Breast epithelium (tissue), 4 donors: Measurements from ENCODE around the gene NPS. TPM values are rescaled to one million over a fixed set of nuclear protein-coding genes. Genes with fewer than 3 reads are reported as not detected.

ENCODE experiments used
- DNase-seq, 2 donors: peaks; one replicate each; pipeline ENCODE4 v3.0.0-alpha.2; 2019; ENCODE audit warnings: low spot score in 2 of 2
- H3K27ac ChIP-seq, 2 donors: fragments of 200-600 bp; sonication (generic) in 1 of 2; one replicate each; pipeline ENCODE4 v1.5.1; 2016 to 2019; ENCODE audit warnings: mild to moderate bottlenecking in 1 of 2
- H3K27me3 ChIP-seq, 2 donors: fragments of 200-600 bp; sonication (generic) in 1 of 2; one replicate each; pipeline versions ENCODE4 v1.5.1 to v1.6.0; 2017 to 2019; ENCODE audit warnings: control low read depth in 1 of 2, mild to moderate bottlenecking in 1 of 2
- H3K36me3 ChIP-seq: fragments of 200-600 bp; one replicate; pipeline ENCODE4 v1.5.1; 2019
- H3K4me1 ChIP-seq, 2 donors: fragments of 200-600 bp; sonication (generic); one replicate each; pipeline ENCODE4 v1.5.1; 2016 to 2019; ENCODE audit warnings: control low read depth in 1 of 2
- H3K4me3 ChIP-seq, 3 donors: fragments of 200-600 bp; sonication (generic); 1 replicate in 2 of 3; 2 replicates in 1 of 3; pipeline ENCODE4 v1.5.1; 2016 to 2019; ENCODE audit warnings: mild to moderate bottlenecking in 3 of 3, moderate library complexity in 2 of 3
- H3K9me3 ChIP-seq, 2 donors: fragments of 200-600 bp; sonication (generic) in 1 of 2; one replicate each; pipeline ENCODE4 v1.5.1; 2016 to 2019; ENCODE audit warnings: control low read depth in 1 of 2
- CTCF ChIP-seq, 3 donors: fragments of 450-650 bp; IDR thresholded peaks; one replicate each; pipeline ENCODE4 v1.5.1; 2016 to 2017; ENCODE audit warnings: antibody characterized with exemption in 3 of 3, mild to moderate bottlenecking in 3 of 3, moderate library complexity in 3 of 3
- POLR2A ChIP-seq: fragments of 450-650 bp; IDR thresholded peaks from one replicate; pipeline ENCODE4 v1.6.1; 2016; ENCODE audit warnings: antibody characterized with exemption, mild to moderate bottlenecking, moderate library complexity
- POLR2AphosphoS5 ChIP-seq, 3 donors: sonication (generic); formaldehyde crosslinking; IDR thresholded peaks; one replicate each; pipeline ENCODE4 v1.6.1; 2017; ENCODE audit warnings: antibody characterized with exemption in 3 of 3
- intact Hi-C: fragments of 100-400 bp; cut with DNase I; formaldehyde crosslinking; loops from one replicate; pipeline ENCODE4 v1.15.1; 2023; ENCODE audit warnings: low total_unique reads
- total RNA-seq, 3 donors: library from RNA; depleted of rRNA; stranded (reverse); fragments of >200 nt; gene quantifications; one replicate each; pipeline ENCODE4 v1.1.0, GENCODE V29; 2016

NPS gene
- total RNA-seq, 3 donors from 2014 or later = not detected

GRCh38 chr10:127564644-127565043, 15.5 kb downstream of the NPS start:
- Histone ChIP-seq H3K27ac (no peak overlapping the region), H3K4me3 (no peak overlapping the region), H3K9me3 (no peaks in the 10 kb centered on the region), H3K4me1 (no peaks in the 10 kb centered on the region), H3K36me3 (no peaks in the 10 kb centered on the region), H3K27me3 (no peaks in the 10 kb centered on the region)
- no peak for DNase-seq
- TF ChIP-seq POLR2AphosphoS5 (IDR thresholded peaks at IDR 0.05) (no peak), POLR2A (no peak), CTCF (IDR thresholded peaks at IDR 0.05) (no peak)
- intact Hi-C loops = loop anchor here (5.0 kb wide), 1 partner anchor 848 kb away; no protein-coding TSS in a partner anchor

- no peaks in the 10 kb centered on the region for H3K4me1 ChIP-seq
- no peaks in the 10 kb centered on the region for H3K27me3 ChIP-seq
- intact Hi-C loops = loop anchor here (5.0 kb wide), 1 partner anchor 847 kb away; no protein-coding TSS in a partner anchor
- no peaks in the 10 kb centered on the region for H3K9me3 ChIP-seq
- no peak overlapping the region for H3K4me3 ChIP-seq
- H3K36me3 ChIP-seq = no peaks in the 10 kb centered on the region
- no peak for TF ChIP-seq CTCF (IDR thresholded peaks at IDR 0.05)
- TF ChIP-seq POLR2AphosphoS5 (IDR thresholded peaks at IDR 0.05) = no peak
- no peak for TF ChIP-seq POLR2A
- DNase-seq = no peak
- no peak overlapping the region for H3K27ac ChIP-seq
Measured at GRCh38 chr10:127565583-127565982, 16.5 kb downstream of the NPS start.

GRCh38 chr10:127569210-127569609, 20.1 kb downstream of the NPS start:
- H3K9me3 ChIP-seq = peaks cover 0 to 13% of the 10 kb centered on the region in 2 donors
- no peaks in the 10 kb centered on the region for H3K27me3 ChIP-seq
- TF ChIP-seq CTCF (IDR thresholded peaks at IDR 0.05) = no peak
- TF ChIP-seq POLR2A = no peak
- no peak overlapping the region for H3K27ac ChIP-seq
- no peak overlapping the region for H3K4me3 ChIP-seq
- no peaks in the 10 kb centered on the region for H3K36me3 ChIP-seq
- intact Hi-C loops = loop anchor here (5.0 kb wide), 1 partner anchor 843 kb away; no protein-coding TSS in a partner anchor
- no peaks in the 10 kb centered on the region for H3K4me1 ChIP-seq
- no peak for DNase-seq

- Histone ChIP-seq H3K4me1 (no peaks in the 10 kb centered on the region), H3K36me3 (no peaks in the 10 kb centered on the region), H3K4me3 (no peak overlapping the region), H3K9me3 (peaks cover 0 to 13% of the 10 kb centered on the region in 2 donors), H3K27ac (no peak overlapping the region), H3K27me3 (no peaks in the 10 kb centered on the region)
- DNase-seq = no peak
- TF ChIP-seq CTCF (IDR thresholded peaks at IDR 0.05) (no peak), POLR2A (no peak), POLR2AphosphoS5 (IDR thresholded peaks at IDR 0.05) (no peak)
- intact Hi-C loops = loop anchor here (5.0 kb wide), 1 partner anchor 498 kb away; no protein-coding TSS in a partner anchor
Measured at GRCh38 chr10:127570036-127570435, 20.9 kb downstream of the NPS start.

- TF ChIP-seq POLR2AphosphoS5 (IDR thresholded peaks at IDR 0.05) = no peak
- no peak for TF ChIP-seq POLR2A
- no peak for TF ChIP-seq CTCF (IDR thresholded peaks at IDR 0.05)
- intact Hi-C loops = loop anchor here (5.0 kb wide), 1 partner anchor 499 kb away; no protein-coding TSS in a partner anchor
- Histone ChIP-seq H3K4me1 (no peaks in the 10 kb centered on the region), H3K9me3 (peaks cover 0 to 13% of the 10 kb centered on the region in 2 donors), H3K27me3 (no peaks in the 10 kb centered on the region), H3K4me3 (no peak overlapping the region), H3K36me3 (no peaks in the 10 kb centered on the region), H3K27ac (no peak overlapping the region)
- no peak for DNase-seq
Measured at GRCh38 chr10:127571386-127571785, 22.3 kb downstream of the NPS start.
